GM23248 (cell line): ENCODE results near the gene RALBP1. TPM values are rescaled to one million over a fixed set of nuclear protein-coding genes. Genes with fewer than 3 reads are reported as not detected.

Experiments
- DNase-seq: peaks from one replicate; pipeline ENCODE4 v3.0.0-alpha.2; 2015
- H2AFZ ChIP-seq: fragments of 200-600 bp; sonication (generic); 2 replicates; pipeline ENCODE4 v1.6.1; 2016; ENCODE audit warnings: antibody characterized with exemption
- H3F3A ChIP-seq: fragments of 200-600 bp; sonication (generic); 2 replicates; pipeline ENCODE4 v1.6.1; 2016; ENCODE audit warnings: mild to moderate bottlenecking, antibody characterized with exemption, mixed run types; ENCODE audit not compliant: insufficient read depth
- H3K27ac ChIP-seq: fragments of 200-600 bp; sonication (generic); 2 replicates; pipeline ENCODE4 v1.5.1; 2016; ENCODE audit warnings: mild to moderate bottlenecking
- H3K27me3 ChIP-seq: fragments of 200-600 bp; sonication (generic); replicated peaks from 2 replicates; pipeline ENCODE4 v1.6.1; 2016; ENCODE audit warnings: mild to moderate bottlenecking; ENCODE audit not compliant: insufficient read depth
- H3K36me3 ChIP-seq: fragments of 200-600 bp; sonication (generic); 2 replicates; pipeline ENCODE4 v1.6.1; 2016; ENCODE audit warnings: low read depth, mild to moderate bottlenecking
- H3K4me1 ChIP-seq: fragments of 200-600 bp; sonication (generic); 2 replicates; pipeline ENCODE4 v1.6.1; 2016; ENCODE audit warnings: mild to moderate bottlenecking; ENCODE audit not compliant: insufficient read depth
- H3K4me2 ChIP-seq: fragments of 200-600 bp; sonication (generic); one replicate; pipeline ENCODE4 v1.6.1; 2016; ENCODE audit warnings: mild to moderate bottlenecking; ENCODE audit not compliant: unreplicated experiment
- H3K4me3 ChIP-seq: fragments of 200-600 bp; sonication (generic); 2 replicates; pipeline ENCODE4 v1.5.1; 2016; ENCODE audit warnings: mild to moderate bottlenecking
- H3K79me2 ChIP-seq: fragments of 200-600 bp; sonication (generic); 2 replicates; pipeline ENCODE4 v1.6.1; 2016; ENCODE audit warnings: mild to moderate bottlenecking; ENCODE audit not compliant: insufficient read depth
- H3K9ac ChIP-seq: fragments of 200-600 bp; sonication (generic); 2 replicates; pipeline ENCODE4 v1.6.1; 2016; ENCODE audit warnings: mild to moderate bottlenecking
- H3K9me2 ChIP-seq: fragments of 200-600 bp; sonication (generic); 2 replicates; pipeline ENCODE4 v1.6.1; 2016; ENCODE audit warnings: mixed run types, mild to moderate bottlenecking, moderate library complexity; ENCODE audit not compliant: insufficient read depth
- H3K9me3 ChIP-seq: fragments of 200-600 bp; sonication (generic); one replicate; pipeline ENCODE4 v1.6.1; 2017; ENCODE audit warnings: low read depth
- H4K20me1 ChIP-seq: fragments of 200-600 bp; sonication (generic); 2 replicates; pipeline ENCODE4 v1.6.0; 2016; ENCODE audit not compliant: insufficient read depth
- EZH2 ChIP-seq: fragments of 200-600 bp; sonication (generic); IDR thresholded peaks from 2 replicates; pipeline ENCODE4 v1.6.1; 2018; ENCODE audit warnings: antibody characterized with exemption, mild to moderate bottlenecking; ENCODE audit not compliant: insufficient read depth, poor library complexity, severe bottlenecking
- EZH2phosphoT487 ChIP-seq: fragments of 200-600 bp; sonication (generic); IDR thresholded peaks from 2 replicates; pipeline ENCODE4 v1.6.1; 2018; ENCODE audit warnings: antibody characterized with exemption, moderate library complexity, mild to moderate bottlenecking, low read depth; ENCODE audit not compliant: insufficient read depth
- WGBS, 2 experiments: methylation state at CpG; one replicate each; pipeline ENCODE4 v1.1.6; 2015 to 2017; ENCODE audit warnings: low lambda C conversion rate in 2 of 2, low coverage in 1 of 2; ENCODE audit errors: missing lambda C conversion rate in 2 of 2; 5-methylcytosine and 5-hydroxymethylcytosine counted together
- in situ Hi-C: fragments of 300-500 bp; cut with MboI; formaldehyde crosslinking; loops from 2 replicates; pipeline ENCODE4 v1.15.0; 2020
- polyA plus RNA-seq: library from polyadenylated mRNA; unstranded; fragments of >200 nt; fragmentation: Nextera tagmentation; extraction: Ambion mirVana; gene quantifications from 2 replicates; pipeline ENCODE4 v1.2.1, GENCODE V29; 2016
- total RNA-seq: library from RNA; depleted of rRNA; stranded (reverse); fragments of >200 nt; shearing (Covaris generic); gene quantifications from 2 replicates; pipeline ENCODE4 v1.2.3, GENCODE V29; 2014

Gene RALBP1
- total and polyA plus RNA-seq, 2 experiments from 2014 or later: 44.7 to 83.9 TPM

DNA sequence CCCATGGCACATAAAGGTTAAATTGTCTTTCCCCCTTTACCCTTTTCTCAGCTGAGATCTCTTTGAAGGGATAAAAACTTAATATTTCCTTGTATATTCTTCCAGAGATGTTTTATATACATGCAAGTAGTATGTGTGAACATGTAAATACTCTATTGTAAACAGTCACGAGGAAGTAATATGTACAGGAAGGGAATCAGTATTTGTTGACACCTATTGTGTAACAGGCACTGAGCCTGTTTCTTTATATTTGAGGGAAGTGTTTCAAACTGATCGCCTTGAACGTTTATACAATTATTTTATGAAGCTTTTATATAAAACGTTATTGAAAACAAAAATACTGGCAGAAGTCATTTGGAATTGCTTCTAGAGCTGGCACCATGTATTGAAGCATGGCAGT is 13.2 kb downstream of the RALBP1 start:
- Histone ChIP-seq H3K9ac (no peak overlapping the region), H3F3A (no peaks in the 10 kb centered on the region), H3K4me1 (no peaks in the 10 kb centered on the region), H3K9me2 (no peaks in the 10 kb centered on the region), H3K27ac (no peak overlapping the region), H4K20me1 (peaks cover 5% of the 10 kb centered on the region; the same call in 1 of the 2 replicates), H3K4me3 (no peak overlapping the region), H3K4me2 (no peak overlapping the region), H2AFZ (no peak overlapping the region), H3K9me3 (no peaks in the 10 kb centered on the region), H3K79me2 (peaks cover 100% of the 10 kb centered on the region), H3K27me3 (no peaks in the 10 kb centered on the region), H3K36me3 (no peaks in the 10 kb centered on the region)
- WGBS, 2 experiments: 52 to 56% methylated on average over 4 of the region's 4 CpGs
- TF ChIP-seq EZH2: no peak
- no peak for TF ChIP-seq EZH2phosphoT487
- in situ Hi-C loops: no loop called here
- DNase-seq: no peak

GRCh38 chr18:9494778-9495331 is 19.5 kb downstream of the RALBP1 start:
- H3K36me3 ChIP-seq: no peaks in the 10 kb centered on the region
- TF ChIP-seq EZH2: no peak
- no peak for TF ChIP-seq EZH2phosphoT487
- no peak overlapping the region for H3K27ac ChIP-seq

DNA sequence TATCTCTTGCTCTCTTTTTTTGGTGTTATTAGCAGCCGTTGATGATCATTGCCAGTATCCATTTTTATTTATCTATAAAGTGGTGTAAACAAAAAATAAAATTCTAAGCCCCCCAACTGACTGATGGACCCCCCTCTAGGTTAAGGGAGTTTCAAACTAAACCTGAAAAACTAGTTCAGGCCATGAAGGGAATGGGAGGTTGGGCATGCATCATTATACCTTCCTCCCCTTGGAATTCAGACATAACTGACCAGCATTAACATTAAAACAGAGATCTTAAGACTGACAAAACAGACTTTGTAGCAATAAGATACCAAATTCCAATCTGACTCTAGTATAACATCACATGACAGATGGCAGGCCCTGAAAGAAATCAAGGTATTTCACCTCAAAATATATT is 20.2 kb downstream of the RALBP1 start:
- peaks cover 100% of the 10 kb centered on the region for H3K79me2 ChIP-seq

More at GRCh38 chr18:9494778-9495331, 19.5 kb downstream of the RALBP1 start:
- peaks cover 100% of the 10 kb centered on the region for H3K79me2 ChIP-seq
- H3K4me3 ChIP-seq: no peak overlapping the region
- no peak overlapping the region for H3K4me2 ChIP-seq
- no peak for DNase-seq
- H3F3A ChIP-seq: no peaks in the 10 kb centered on the region
- no peaks in the 10 kb centered on the region for H3K27me3 ChIP-seq
- H3K9me3 ChIP-seq: no peaks in the 10 kb centered on the region
- no peaks in the 10 kb centered on the region for H3K4me1 ChIP-seq
- in situ Hi-C loops: no loop called here
- H3K9ac ChIP-seq: no peak overlapping the region
- 91 to 92% methylated on average over 9 of the region's 9 CpGs for WGBS, 2 experiments
- no peaks in the 10 kb centered on the region for H3K9me2 ChIP-seq
- no peak overlapping the region for H2AFZ ChIP-seq
- no peaks in the 10 kb centered on the region; the same call in 1 of the 2 replicates for H4K20me1 ChIP-seq

GRCh38 chr18:9495916-9496705 is 20.8 kb downstream of the RALBP1 start:
- no peak for DNase-seq
- Histone ChIP-seq H3K9ac (no peak overlapping the region), H3K4me1 (no peaks in the 10 kb centered on the region), H3K9me2 (no peaks in the 10 kb centered on the region), H3F3A (no peaks in the 10 kb centered on the region), H2AFZ (no peak overlapping the region), H3K9me3 (no peaks in the 10 kb centered on the region), H4K20me1 (no peaks in the 10 kb centered on the region; the same call in 1 of the 2 replicates), H3K36me3 (no peaks in the 10 kb centered on the region), H3K4me3 (no peak overlapping the region), H3K27ac (no peak overlapping the region), H3K79me2 (peaks cover 100% of the 10 kb centered on the region), H3K4me2 (no peak overlapping the region), H3K27me3 (no peaks in the 10 kb centered on the region)
- in situ Hi-C loops: no loop called here
- TF ChIP-seq EZH2phosphoT487: no peak
- no peak for TF ChIP-seq EZH2
- 97 to 98% methylated on average over 6 of the region's 6 CpGs for WGBS, 2 experiments

More for the DNA sequence above, 20.2 kb downstream of the RALBP1 start:
- H3K27ac ChIP-seq: no peak overlapping the region
- H3K36me3 ChIP-seq: no peaks in the 10 kb centered on the region
- in situ Hi-C loops: no loop called here
- H3K4me2 ChIP-seq: no peak overlapping the region
- H3K4me1 ChIP-seq: no peaks in the 10 kb centered on the region
- no peak overlapping the region for H3K4me3 ChIP-seq
- H2AFZ ChIP-seq: no peak overlapping the region
- TF ChIP-seq EZH2phosphoT487 (no peak), EZH2 (no peak)
- H3K9me2 ChIP-seq: no peaks in the 10 kb centered on the region
- H3K9ac ChIP-seq: no peak overlapping the region
- H3K27me3 ChIP-seq: no peaks in the 10 kb centered on the region
- 97 to 100% methylated on average over 1 of the region's 1 CpG for WGBS, 2 experiments
- no peaks in the 10 kb centered on the region for H3F3A ChIP-seq
- H4K20me1 ChIP-seq: no peaks in the 10 kb centered on the region; the same call in 1 of the 2 replicates
- H3K9me3 ChIP-seq: no peaks in the 10 kb centered on the region
- DNase-seq: no peak
